T-helper 17 cell (primary cell): ENCODE data around the gene NDUFS2. TPM values are rescaled to one million over a fixed set of nuclear protein-coding genes. Genes with fewer than 3 reads are reported as not detected.
"Not testable (repeated sequence)": the region's sequence is repeated elsewhere in the genome, so short reads cannot be mapped to it uniquely, and the experiment has no call there.

ENCODE experiments used
- ATAC-seq: fragments of 150-1000 bp; cut with Tn5 transposase; 2 replicates; pipeline ENCODE4 v1.10.0; 2021; ENCODE audit warnings: mild to moderate bottlenecking, moderate library complexity
- DNase-seq, 3 donors: peaks; one replicate each; pipeline versions ENCODE4 v3.0.0 to v3.0.0-alpha.2; 2020 to 2021
- H3K9me3 ChIP-seq: one replicate; pipeline ENCODE4 v1.7.0; 2013; ENCODE audit warnings: low read length, mild to moderate bottlenecking; ENCODE audit not compliant: control insufficient read depth, poor library complexity, severe bottlenecking
- H3K27ac Mint-ChIP-seq: one replicate; pipeline ENCODE4 v1.8.0; 2022; ENCODE audit warnings: mild to moderate bottlenecking, moderate library complexity, mixed read lengths
- H3K27me3 Mint-ChIP-seq: one replicate; pipeline ENCODE4 v1.8.0; 2022; ENCODE audit warnings: mixed read lengths
- H3K36me3 Mint-ChIP-seq: one replicate; pipeline ENCODE4 v1.8.0; 2022; ENCODE audit warnings: low read depth, mixed read lengths
- H3K4me1 Mint-ChIP-seq: one replicate; pipeline ENCODE4 v1.8.0; 2022; ENCODE audit warnings: mild to moderate bottlenecking, mixed read lengths
- H3K4me3 Mint-ChIP-seq: one replicate; pipeline ENCODE4 v1.8.0; 2022; ENCODE audit warnings: mild to moderate bottlenecking, moderate library complexity, mixed read lengths
- total RNA-seq, 4 donors: library from RNA in 2 of 4; stranded (reverse) in 2 of 4; gene quantifications; one replicate each; pipeline ENCODE4 v1.2.3 and lab custom pipeline; 2022 to 2026

The NDUFS2 gene
- total RNA-seq, 2 donors from 2014 or later = 57.1 to 58.5 TPM

DNA sequence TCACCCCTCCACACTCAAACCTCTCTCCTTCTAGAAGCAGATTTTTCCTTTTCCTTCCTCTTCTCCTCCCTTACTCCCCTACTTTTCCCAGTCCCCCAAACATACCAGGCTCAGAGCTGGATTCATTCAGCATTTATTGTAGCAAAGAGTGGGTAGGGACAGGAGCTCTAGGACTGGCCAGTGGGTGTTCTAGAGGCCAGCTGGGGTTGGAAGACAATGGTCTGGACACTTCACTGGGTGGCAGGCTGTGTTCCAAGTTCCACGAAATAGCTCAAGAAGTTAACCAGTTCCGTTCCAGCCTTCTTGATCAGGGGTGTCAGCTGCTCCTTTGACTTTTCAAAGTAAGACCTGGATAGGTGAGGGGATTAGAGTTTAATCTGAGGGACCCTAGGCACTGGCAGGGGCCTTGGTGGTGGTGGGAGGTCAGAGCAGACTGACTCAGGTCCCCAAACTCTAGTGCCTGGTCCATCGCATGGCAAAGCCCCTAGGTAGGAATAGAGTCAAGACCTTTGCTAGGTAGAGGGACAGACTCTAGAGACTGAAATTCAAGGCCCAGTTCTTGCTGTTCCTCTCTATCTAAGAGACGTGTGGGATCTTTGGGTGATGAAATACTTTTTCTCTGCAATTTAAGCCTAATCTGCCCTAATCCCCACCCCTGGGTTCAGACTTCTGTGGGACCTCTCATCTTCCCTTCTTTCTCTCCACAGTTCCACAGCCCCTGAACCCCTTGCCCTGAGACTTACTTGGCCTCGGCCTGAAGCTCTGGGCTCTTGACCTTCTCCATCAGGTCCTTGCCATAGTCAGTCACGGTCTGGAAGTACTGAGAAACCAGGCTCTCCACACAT is 20.2 kb downstream of the NDUFS2 start:
- Mint-ChIP-seq H3K4me3 (no peak overlapping the region), H3K4me1 (peaks cover 28% of the 10 kb centered on the region), H3K36me3 (peaks cover 2% of the 10 kb centered on the region), H3K27ac (no peak overlapping the region), H3K27me3 (no peaks in the 10 kb centered on the region)
- no peaks in the 10 kb centered on the region for H3K9me3 ChIP-seq
- no peak for ATAC-seq
- no peak for DNase-seq

- no peaks in the 10 kb centered on the region for H3K9me3 ChIP-seq
- DNase-seq (no peak), ATAC-seq (no peak)
- Mint-ChIP-seq H3K4me1 (peaks cover 25% of the 10 kb centered on the region), H3K27me3 (no peaks in the 10 kb centered on the region), H3K4me3 (no peak overlapping the region), H3K27ac (no peak overlapping the region), H3K36me3 (peaks cover 2% of the 10 kb centered on the region)
Measured at GRCh38 chr1:161223805-161224694, 21.9 kb downstream of the NDUFS2 start.

GRCh38 chr1:161224695-161225087 is 22.5 kb downstream of the NDUFS2 start:
- H3K27me3 Mint-ChIP-seq, H3K36me3 Mint-ChIP-seq, DNase-seq, H3K4me3 Mint-ChIP-seq, H3K9me3 ChIP-seq, ATAC-seq: not testable (repeated sequence)
- H3K27ac Mint-ChIP-seq = peak overlapping the region; percentile 96
- peaks cover 24% of the 10 kb centered on the region for H3K4me1 Mint-ChIP-seq

DNA sequence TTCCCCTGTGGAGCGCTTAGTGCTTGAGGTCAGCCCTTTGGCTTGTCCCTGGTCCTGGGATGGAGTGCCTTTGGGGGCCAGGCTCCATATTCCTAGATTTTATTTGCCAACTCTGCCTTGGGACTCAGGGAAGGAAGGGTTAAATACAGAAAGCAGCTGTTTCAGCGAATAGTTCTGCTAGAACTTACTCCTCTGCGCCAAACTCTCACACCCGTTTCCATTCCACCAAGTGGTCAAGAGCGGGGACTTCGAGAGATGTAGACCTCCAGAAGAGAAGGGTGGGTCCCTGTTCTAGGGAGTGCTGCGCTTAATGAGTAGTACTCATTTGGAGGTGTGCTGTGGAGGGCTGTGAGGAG is 23.0 kb downstream of the NDUFS2 start:
- H3K36me3 Mint-ChIP-seq = peaks cover 2% of the 10 kb centered on the region
- ATAC-seq = peak; percentile 0
- H3K27ac Mint-ChIP-seq = peak overlapping the region; percentile 96
- no peaks in the 10 kb centered on the region for H3K9me3 ChIP-seq
- no peak overlapping the region for H3K4me3 Mint-ChIP-seq
- H3K27me3 Mint-ChIP-seq = no peaks in the 10 kb centered on the region
- DNase-seq = no peak
- peaks cover 24% of the 10 kb centered on the region for H3K4me1 Mint-ChIP-seq

GRCh38 chr1:161225534-161226319 is 23.6 kb downstream of the NDUFS2 start, which contains the start of gene TOMM40L:
Gene TOMM40L (plus strand): TSS chr1:161226060. CDS start chr1:161226490, 430 bp downstream.
- H3K27me3 Mint-ChIP-seq = no peaks in the 10 kb centered on the region
- H3K9me3 ChIP-seq = no peaks in the 10 kb centered on the region
- H3K27ac Mint-ChIP-seq = peak within 1 kb of the TSS; percentile 96
- H3K4me1 Mint-ChIP-seq = peaks cover 24% of the 10 kb centered on the region
- ATAC-seq = peak; percentile 97
- peak; percentile 69 to 81 (median 76) for DNase-seq
- H3K4me3 Mint-ChIP-seq = peak within 1 kb of the TSS; percentile 100
- H3K36me3 Mint-ChIP-seq = peaks cover 2% of the 10 kb centered on the region

DNA sequence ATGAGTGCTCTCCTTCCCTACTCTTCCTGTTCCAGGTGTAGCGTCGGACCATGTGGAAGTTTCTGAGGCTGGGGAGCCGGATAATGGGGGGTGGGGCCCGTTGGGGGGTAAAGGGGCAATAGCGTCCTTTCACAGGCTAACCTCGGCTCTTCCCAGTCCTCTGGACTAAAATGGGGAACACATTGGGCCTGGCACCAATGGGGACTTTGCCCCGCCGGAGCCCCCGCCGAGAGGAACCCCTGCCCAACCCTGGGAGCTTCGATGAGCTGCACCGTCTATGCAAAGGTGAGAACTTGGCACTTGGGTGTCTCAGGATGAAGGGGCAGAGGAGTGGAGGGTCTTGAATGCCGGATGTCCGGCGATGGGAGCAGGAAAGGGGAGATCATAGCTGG is 24.1 kb downstream of the NDUFS2 start:
- DNase-seq (no peak), ATAC-seq (no peak)
- H3K36me3 Mint-ChIP-seq = peaks cover 2% of the 10 kb centered on the region
- H3K4me3 Mint-ChIP-seq = peak overlapping the region; percentile 100
- H3K27ac Mint-ChIP-seq = peak overlapping the region; percentile 96
- H3K27me3 Mint-ChIP-seq = no peaks in the 10 kb centered on the region
- no peaks in the 10 kb centered on the region for H3K9me3 ChIP-seq
- H3K4me1 Mint-ChIP-seq = peaks cover 24% of the 10 kb centered on the region

DNA sequence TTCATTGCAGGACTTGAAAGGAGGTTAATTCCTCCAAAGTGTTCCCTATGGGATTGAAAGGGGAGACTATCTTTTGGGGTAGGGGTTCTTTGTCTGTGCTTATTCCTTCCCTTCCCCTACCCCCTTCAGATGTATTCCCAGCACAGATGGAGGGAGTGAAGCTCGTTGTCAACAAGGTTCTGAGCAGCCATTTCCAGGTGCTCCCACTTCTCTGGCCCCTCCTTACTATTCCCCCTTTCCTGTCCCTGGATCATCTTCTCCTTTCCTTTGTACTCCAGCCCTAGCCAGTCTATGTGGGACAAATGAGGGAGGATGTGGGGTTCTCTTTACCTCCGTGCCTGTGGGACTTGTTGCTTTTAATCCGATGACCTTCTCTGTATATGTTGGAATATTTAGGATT is 24.6 kb downstream of the NDUFS2 start:
- H3K9me3 ChIP-seq = no peaks in the 10 kb centered on the region
- ATAC-seq (no peak), DNase-seq (no peak)
- peaks cover 2% of the 10 kb centered on the region for H3K36me3 Mint-ChIP-seq
- H3K4me1 Mint-ChIP-seq = peaks cover 24% of the 10 kb centered on the region
- H3K27me3 Mint-ChIP-seq = no peaks in the 10 kb centered on the region
- H3K4me3 Mint-ChIP-seq = peak overlapping the region; percentile 100
- peak overlapping the region; percentile 86 for H3K27ac Mint-ChIP-seq

DNA sequence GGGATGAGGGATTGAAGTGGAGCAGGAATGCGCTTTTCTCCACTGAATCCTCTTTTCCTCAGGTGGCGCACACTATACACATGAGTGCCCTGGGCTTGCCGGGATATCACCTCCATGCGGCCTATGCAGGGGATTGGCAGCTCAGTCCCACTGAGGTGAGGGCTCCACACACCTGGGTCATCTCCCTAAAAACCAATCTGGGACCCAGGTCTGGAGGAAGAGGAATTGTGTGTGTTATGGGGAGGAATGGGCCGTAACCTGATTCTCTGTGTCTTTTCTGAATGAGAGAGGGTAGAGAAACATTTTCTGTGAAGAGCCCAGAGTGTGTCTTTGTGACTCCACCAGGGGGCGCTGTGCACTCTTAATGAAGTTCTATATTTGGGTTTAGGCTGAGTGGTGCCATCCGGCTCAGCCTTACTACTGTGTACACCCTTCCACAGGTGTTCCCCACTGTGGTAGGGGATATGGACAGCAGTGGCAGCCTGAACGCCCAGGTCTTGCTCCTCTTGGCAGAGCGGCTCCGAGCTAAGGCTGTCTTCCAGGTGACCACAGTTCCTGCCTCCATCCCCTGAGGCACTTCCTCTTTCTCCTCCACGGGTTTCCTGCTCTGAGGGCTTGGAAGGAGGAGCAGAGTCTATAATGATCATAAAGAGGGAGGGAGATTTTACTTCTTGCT is 25.2 kb downstream of the NDUFS2 start:
- H3K36me3 Mint-ChIP-seq = peaks cover 2% of the 10 kb centered on the region
- H3K27me3 Mint-ChIP-seq = no peaks in the 10 kb centered on the region
- H3K27ac Mint-ChIP-seq = peak overlapping the region; percentile 86
- no peaks in the 10 kb centered on the region for H3K9me3 ChIP-seq
- DNase-seq (peak; percentile 74 to 88 (median 79)), ATAC-seq (peak; percentile 45)
- H3K4me1 Mint-ChIP-seq = peaks cover 24% of the 10 kb centered on the region
- H3K4me3 Mint-ChIP-seq = peak overlapping the region; percentile 100

DNA sequence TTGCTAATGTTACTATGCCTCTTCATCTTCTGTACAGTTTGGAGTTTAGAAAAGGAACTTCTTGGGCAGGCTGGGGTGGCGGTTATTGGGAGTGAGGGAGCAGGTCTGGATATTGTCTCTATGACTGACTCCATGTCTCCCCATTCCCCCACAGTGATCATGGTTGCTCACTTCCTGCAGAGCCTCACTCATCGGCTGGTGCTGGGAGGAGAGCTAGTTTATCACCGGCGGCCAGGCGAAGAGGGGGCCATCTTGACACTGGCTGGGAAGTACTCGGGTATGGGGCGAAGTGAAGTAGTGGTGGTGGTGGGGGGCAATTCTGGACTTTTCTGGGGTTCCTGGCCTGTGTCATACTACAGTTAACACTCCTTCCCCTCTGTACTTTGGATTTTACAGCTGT is 25.9 kb downstream of the NDUFS2 start:
- ATAC-seq = no peak
- peaks cover 24% of the 10 kb centered on the region for H3K4me1 Mint-ChIP-seq
- peak overlapping the region; percentile 86 for H3K27ac Mint-ChIP-seq
- H3K4me3 Mint-ChIP-seq = peak overlapping the region; percentile 100
- H3K36me3 Mint-ChIP-seq = peaks cover 2% of the 10 kb centered on the region
- H3K9me3 ChIP-seq = no peaks in the 10 kb centered on the region
- no peak for DNase-seq
- no peaks in the 10 kb centered on the region for H3K27me3 Mint-ChIP-seq

- Mint-ChIP-seq H3K36me3 (peaks cover 2% of the 10 kb centered on the region), H3K4me1 (peaks cover 24% of the 10 kb centered on the region), H3K4me3 (no peak overlapping the region), H3K27ac (no peak overlapping the region), H3K27me3 (no peaks in the 10 kb centered on the region)
- H3K9me3 ChIP-seq = no peaks in the 10 kb centered on the region
- ATAC-seq (no peak), DNase-seq (no peak)
Measured at GRCh38 chr1:161229896-161230295, 27.7 kb downstream of the NDUFS2 start.

- H3K4me3 Mint-ChIP-seq = no peak overlapping the region
- H3K27me3 Mint-ChIP-seq = no peaks in the 10 kb centered on the region
- peaks cover 19% of the 10 kb centered on the region for H3K4me1 Mint-ChIP-seq
- ATAC-seq = no peak
- H3K27ac Mint-ChIP-seq = no peak overlapping the region
- peaks cover 2% of the 10 kb centered on the region for H3K36me3 Mint-ChIP-seq
- H3K9me3 ChIP-seq = no peaks in the 10 kb centered on the region
- DNase-seq = no peak
Measured at GRCh38 chr1:161230762-161231161, 28.6 kb downstream of the NDUFS2 start.

DNA sequence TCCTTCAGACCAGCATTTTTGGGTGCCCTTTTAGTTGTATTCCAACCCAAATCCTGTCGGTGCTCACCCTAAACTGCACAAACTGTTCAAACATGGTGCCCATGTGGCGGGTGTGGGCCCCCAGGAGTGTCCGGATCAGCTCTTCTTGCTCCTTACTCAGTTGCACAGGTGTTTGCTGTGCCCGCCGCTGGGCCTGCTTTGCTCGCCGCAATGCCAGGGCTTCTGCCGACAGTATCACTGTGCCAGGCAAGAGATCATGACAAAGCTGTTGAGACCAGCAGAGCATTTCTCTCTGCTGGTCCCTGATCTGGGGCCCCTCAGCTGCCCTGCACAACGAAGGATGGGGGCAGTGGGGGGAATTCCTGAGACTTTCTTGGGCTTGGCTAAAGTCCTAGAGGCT is 30.9 kb downstream of the NDUFS2 start:
- no peak for DNase-seq
- Mint-ChIP-seq H3K4me3 (no peak overlapping the region), H3K36me3 (no peaks in the 10 kb centered on the region), H3K27ac (peak overlapping the region; percentile 16), H3K27me3 (peaks cover 2% of the 10 kb centered on the region), H3K4me1 (no peaks in the 10 kb centered on the region)
- ATAC-seq = no peak
- no peaks in the 10 kb centered on the region for H3K9me3 ChIP-seq
